Muscle layer of colon (tissue), 2 donors: ENCODE results near the gene MAGI2.

Experiments
- H3K27ac ChIP-seq: one replicate; pipeline ENCODE4 v1.7.0; 2013; ENCODE audit warnings: low read depth, mild to moderate bottlenecking, low read length, moderate library complexity
- H3K27me3 ChIP-seq, 2 donors: one replicate each; pipeline ENCODE4 v1.7.0; 2013; ENCODE audit warnings: low read length in 2 of 2, mild to moderate bottlenecking in 2 of 2; ENCODE audit not compliant: insufficient read depth in 2 of 2, control insufficient read depth in 1 of 2
- H3K36me3 ChIP-seq: one replicate; pipeline ENCODE4 v1.7.0; 2013; ENCODE audit warnings: mild to moderate bottlenecking, low read length; ENCODE audit not compliant: insufficient read depth
- H3K4me1 ChIP-seq: one replicate; pipeline ENCODE4 v1.7.0; 2013; ENCODE audit warnings: mild to moderate bottlenecking, low read length; ENCODE audit not compliant: insufficient read depth
- H3K4me3 ChIP-seq, 2 donors: one replicate each; pipeline ENCODE4 v1.7.0; 2013; ENCODE audit warnings: low read length in 2 of 2, low read depth in 1 of 2, mild to moderate bottlenecking in 1 of 2, moderate library complexity in 1 of 2
- H3K9ac ChIP-seq: one replicate; pipeline ENCODE4 v1.7.0; 2013; ENCODE audit warnings: low read length
- H3K9me3 ChIP-seq: one replicate; pipeline ENCODE4 v1.7.0; 2013; ENCODE audit warnings: mild to moderate bottlenecking, low read length
- donor health status: abdominal sarcoma.
- donor health status: Adenocarcinoma of cecum.

The MAGI2 gene

DNA sequence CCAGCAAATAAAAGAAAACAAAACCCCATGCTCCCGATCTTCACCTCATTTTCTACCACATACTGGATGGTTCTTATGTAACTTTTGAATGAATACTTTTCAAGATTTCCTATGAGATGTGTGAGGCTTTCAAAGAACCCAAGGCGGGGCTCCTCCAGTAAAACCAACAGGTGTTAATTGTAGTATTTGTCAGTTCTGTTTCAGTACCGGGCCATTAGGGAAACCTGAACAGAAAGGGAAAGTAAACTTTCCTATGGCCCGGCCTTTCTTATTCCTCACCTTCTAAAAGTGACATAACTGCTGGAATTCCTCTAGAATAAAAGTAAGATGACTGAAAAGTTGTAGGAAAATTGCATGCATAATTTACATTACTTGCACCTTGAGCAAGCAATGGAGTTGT lies 672.9 kb downstream of the MAGI2 start:
- Histone ChIP-seq H3K4me3 (no peak overlapping the region), H3K36me3 (no peaks in the 10 kb centered on the region), H3K9ac (no peak overlapping the region), H3K9me3 (no peaks in the 10 kb centered on the region), H3K4me1 (no peaks in the 10 kb centered on the region), H3K27ac (no peak overlapping the region), H3K27me3 (no peaks in the 10 kb centered on the region)

DNA sequence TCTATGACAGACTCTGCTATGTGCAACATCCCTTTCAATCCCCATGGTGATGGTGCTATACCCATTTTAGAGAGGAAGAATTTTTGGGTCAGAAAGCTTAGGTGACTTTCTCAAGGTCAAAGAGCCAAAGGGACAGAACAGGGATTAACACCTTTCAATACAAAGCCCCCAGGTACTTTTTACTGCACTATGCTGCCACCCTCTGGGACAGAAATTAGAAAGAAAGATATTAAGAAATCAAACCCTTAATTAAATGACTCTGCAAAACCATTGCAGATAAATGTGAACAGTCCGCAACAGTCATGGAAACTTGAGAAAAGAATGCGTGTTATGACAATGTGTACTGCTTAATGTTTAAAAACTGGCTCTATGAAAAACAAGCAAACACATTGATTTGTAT lies 673.7 kb downstream of the MAGI2 start:
- Histone ChIP-seq H3K4me1 (no peaks in the 10 kb centered on the region), H3K9ac (no peak overlapping the region), H3K27ac (no peak overlapping the region), H3K27me3 (no peaks in the 10 kb centered on the region), H3K9me3 (no peaks in the 10 kb centered on the region), H3K4me3 (no peak overlapping the region), H3K36me3 (no peaks in the 10 kb centered on the region)

DNA sequence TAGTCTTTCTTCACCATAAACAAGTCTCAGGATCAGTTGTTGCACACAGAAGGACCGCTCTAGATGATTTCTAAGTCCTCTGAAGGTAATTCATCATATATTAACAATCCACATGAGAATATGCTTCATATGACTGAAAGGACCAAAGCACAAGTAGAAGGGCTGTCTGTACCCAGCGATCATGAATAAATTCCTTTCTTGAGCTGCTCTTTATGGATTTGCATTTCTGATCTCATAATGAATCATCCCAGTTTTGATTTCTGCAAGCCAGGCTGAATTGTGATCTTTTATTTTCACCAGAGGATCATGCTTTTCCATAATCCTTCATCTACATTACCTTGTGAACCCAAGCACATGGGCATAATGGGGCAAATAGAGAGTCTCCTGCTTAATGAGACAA lies 675.6 kb downstream of the MAGI2 start:
- H3K9ac ChIP-seq: no peak overlapping the region
- no peaks in the 10 kb centered on the region for H3K27me3 ChIP-seq
- H3K4me3 ChIP-seq: no peak overlapping the region

DNA sequence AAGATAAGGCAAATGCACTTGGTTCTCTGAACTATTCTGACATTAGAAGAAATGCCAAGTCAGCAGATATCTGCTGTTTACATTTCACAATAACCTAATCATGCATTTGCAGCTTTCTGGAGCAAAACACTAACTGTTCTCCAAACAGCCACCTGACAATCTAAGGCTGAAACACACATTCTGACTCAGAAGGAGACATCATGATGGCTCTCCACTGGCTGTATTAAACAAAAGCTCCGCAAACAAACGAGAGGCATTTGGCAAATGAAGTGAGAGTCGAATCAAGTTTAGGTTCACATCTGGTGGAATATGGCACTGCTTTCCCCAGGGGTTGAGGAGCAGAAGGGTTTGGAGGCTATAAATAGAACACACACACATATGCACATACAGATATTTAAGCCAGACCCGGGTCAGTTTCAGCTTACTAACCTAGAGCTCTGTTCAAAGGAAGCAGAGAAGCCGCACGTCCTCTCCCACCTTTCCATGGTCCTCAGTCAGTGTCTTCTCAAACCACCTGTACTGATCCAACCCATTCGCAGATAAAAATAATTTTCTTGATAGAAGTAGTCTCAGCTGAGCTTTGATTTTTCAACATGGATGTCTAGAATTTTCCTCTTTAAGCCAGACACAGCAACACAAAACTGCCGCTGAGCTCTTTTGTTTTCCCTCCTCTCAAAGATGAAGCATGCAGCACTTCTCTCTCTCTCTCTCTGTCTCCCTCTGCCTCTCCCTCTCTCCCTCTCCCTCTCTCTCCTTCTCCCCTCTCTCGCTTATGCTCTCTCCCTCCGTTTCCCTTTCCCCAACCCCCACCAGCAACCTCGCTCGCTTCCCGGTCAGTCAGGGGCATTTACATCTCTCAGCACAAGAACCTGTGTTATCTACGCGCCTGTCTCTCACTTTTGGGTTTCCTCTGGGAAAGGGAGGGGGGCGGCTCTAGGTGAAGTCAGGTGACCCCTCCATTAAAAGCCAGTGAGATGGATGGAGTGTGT lies 682.8 kb downstream of the MAGI2 start:
- no peaks in the 10 kb centered on the region for H3K27me3 ChIP-seq

More for the DNA sequence above, 675.6 kb downstream of the MAGI2 start:
- Histone ChIP-seq H3K9me3 (no peaks in the 10 kb centered on the region), H3K27ac (no peak overlapping the region), H3K4me1 (no peaks in the 10 kb centered on the region), H3K36me3 (no peaks in the 10 kb centered on the region)

DNA sequence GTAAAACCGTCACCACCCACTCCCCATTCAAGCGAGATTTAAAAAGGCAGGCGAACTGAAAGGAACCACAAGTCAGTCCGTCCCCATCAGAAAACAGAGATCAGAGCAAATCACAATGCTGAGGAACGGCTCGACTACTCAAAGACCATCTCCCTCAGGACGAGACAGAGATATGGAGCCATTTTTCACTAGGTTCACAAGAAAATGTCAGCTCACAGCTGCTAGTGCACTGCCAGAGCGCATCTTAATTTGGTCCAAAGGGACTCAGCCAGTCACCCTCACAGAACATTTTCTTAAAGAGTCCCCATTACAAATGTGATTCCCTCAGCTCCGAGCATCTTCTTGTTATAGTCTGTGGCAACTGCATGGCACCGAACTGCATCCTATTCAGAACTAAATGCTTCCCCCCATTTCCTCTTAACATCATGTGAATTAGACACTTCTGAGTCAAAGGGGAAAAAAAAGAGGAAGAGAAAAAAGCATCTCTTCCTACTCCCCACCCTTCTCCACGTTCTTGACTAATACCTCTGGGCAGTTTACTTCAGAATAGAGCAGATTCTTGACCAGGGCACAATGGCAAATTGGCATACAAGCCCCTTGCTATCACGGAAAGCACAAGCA lies 683.9 kb downstream of the MAGI2 start:
- Histone ChIP-seq H3K4me1 (peaks cover 14% of the 10 kb centered on the region), H3K36me3 (no peaks in the 10 kb centered on the region), H3K4me3 (peak overlapping the region; percentile 44 to 56), H3K27me3 (no peaks in the 10 kb centered on the region), H3K27ac (peak overlapping the region; percentile 46), H3K9me3 (no peaks in the 10 kb centered on the region), H3K9ac (peak overlapping the region; percentile 14)

More for the DNA sequence above, 682.8 kb downstream of the MAGI2 start:
- H3K9ac ChIP-seq: no peak overlapping the region
- H3K9me3 ChIP-seq: no peaks in the 10 kb centered on the region
- H3K36me3 ChIP-seq: no peaks in the 10 kb centered on the region
- peak overlapping the region; percentile 35 to 44 for H3K4me3 ChIP-seq
- peaks cover 14% of the 10 kb centered on the region for H3K4me1 ChIP-seq
- H3K27ac ChIP-seq: no peak overlapping the region

DNA sequence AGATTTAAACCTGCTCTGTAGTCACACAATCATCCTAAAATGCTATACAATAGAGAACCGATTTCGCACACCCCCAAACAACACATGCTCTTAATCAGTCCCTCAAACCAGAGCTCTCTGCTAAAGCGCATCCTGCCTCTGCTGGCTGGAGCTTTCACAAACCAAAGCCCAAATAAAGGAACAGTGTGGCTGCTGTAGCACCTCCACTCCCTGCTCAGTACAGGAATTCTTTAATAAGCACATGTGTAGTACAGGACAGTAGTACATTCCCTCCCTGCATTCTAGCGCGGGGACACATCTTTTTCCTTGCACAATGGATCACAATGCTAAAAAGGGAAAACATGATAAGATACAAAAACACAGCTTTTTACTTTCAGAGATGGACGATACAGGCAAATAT lies 684.6 kb downstream of the MAGI2 start:
- Histone ChIP-seq H3K9ac (peak overlapping the region; percentile 14), H3K4me3 (peak overlapping the region; percentile 44 to 56)

DNA sequence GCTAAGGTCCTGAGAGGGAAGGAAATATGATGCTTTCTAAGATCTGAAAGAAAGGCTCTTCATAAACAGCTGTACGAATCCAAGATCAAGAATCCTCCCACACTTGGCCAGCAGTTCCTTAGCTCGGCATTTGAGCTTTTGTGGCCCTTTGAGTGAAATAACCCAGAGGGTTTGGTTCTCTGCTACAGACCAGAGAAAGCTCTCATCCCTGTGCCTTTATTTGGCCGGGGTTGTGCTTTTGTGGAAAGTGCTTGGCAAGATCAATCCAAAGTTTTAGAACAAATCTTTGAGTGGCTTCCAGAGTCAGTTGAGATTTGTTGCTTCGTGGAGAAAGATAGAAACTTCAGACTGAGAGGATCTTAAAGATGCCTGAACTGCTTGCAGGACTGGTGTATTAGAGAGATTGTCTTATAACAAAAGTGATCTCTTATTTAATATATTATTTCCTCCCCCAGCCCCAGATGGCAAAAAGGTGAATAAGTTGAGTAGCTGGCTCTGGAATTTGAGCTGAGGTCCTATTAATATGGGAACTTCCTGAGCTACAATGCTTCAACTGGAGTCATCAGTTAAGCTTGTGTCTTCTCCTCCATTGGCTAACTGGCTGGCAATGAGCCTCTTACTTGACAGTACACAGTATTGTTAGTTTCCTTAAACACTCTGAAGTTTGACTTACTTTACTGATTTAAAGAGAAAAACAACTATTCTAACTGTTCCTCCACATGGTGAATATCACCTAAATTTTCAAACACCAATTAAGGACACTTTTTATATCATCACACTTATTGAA lies 687.3 kb downstream of the MAGI2 start:
- H3K27me3 ChIP-seq: no peaks in the 10 kb centered on the region
- no peaks in the 10 kb centered on the region for H3K9me3 ChIP-seq
- H3K9ac ChIP-seq: no peak overlapping the region
- H3K36me3 ChIP-seq: no peaks in the 10 kb centered on the region
- H3K27ac ChIP-seq: no peak overlapping the region
- no peak overlapping the region for H3K4me3 ChIP-seq
- H3K4me1 ChIP-seq: peaks cover 14% of the 10 kb centered on the region

More for the DNA sequence above, 684.6 kb downstream of the MAGI2 start:
- Histone ChIP-seq H3K36me3 (no peaks in the 10 kb centered on the region), H3K9me3 (no peaks in the 10 kb centered on the region), H3K4me1 (peaks cover 14% of the 10 kb centered on the region), H3K27ac (no peak overlapping the region), H3K27me3 (no peaks in the 10 kb centered on the region)

DNA sequence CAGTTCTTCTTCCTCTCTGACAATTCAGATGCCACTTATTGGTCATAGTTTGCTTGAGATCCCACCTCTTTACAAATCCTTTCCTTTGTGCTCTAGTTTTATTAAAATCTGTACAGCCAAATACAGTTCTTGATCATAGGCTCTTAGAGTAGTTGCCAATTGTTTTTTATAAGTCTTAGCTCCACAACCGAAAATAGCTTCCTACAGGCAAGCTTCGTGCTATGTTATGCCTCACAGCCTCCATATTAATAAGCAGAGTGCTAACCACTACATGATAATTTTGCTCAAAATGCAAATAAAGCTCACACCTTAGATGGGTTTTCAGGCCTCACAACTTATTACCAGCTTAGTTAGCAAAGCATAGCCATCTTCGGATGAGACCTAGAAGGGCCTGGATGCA lies 688.9 kb downstream of the MAGI2 start:
- Histone ChIP-seq H3K9me3 (no peaks in the 10 kb centered on the region), H3K36me3 (no peaks in the 10 kb centered on the region), H3K4me1 (peaks cover under 1% of the 10 kb centered on the region), H3K9ac (no peak overlapping the region), H3K27ac (no peak overlapping the region), H3K4me3 (no peak overlapping the region), H3K27me3 (no peaks in the 10 kb centered on the region)

DNA sequence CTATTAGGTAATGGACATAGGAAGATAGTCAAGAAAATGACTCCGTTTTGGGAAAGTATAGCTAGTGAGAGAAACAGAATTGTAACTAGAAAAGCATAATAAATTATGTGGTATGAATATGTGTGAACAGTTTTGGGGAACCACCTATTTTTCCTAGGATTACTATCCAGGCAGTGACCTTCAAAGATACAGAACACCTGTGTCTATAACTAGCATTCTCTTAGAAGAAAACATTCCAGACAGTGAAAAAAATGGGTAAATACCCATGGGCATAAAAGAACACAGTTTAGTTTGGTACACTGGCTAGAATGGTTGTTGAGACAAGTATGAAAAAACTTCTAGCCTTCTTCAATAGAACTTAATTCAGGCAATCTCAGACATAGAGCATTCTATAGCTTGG lies 690.8 kb downstream of the MAGI2 start:
- Histone ChIP-seq H3K27ac (no peak overlapping the region), H3K9ac (no peak overlapping the region), H3K36me3 (no peaks in the 10 kb centered on the region), H3K9me3 (no peaks in the 10 kb centered on the region), H3K4me3 (no peak overlapping the region), H3K27me3 (no peaks in the 10 kb centered on the region), H3K4me1 (no peaks in the 10 kb centered on the region)

DNA sequence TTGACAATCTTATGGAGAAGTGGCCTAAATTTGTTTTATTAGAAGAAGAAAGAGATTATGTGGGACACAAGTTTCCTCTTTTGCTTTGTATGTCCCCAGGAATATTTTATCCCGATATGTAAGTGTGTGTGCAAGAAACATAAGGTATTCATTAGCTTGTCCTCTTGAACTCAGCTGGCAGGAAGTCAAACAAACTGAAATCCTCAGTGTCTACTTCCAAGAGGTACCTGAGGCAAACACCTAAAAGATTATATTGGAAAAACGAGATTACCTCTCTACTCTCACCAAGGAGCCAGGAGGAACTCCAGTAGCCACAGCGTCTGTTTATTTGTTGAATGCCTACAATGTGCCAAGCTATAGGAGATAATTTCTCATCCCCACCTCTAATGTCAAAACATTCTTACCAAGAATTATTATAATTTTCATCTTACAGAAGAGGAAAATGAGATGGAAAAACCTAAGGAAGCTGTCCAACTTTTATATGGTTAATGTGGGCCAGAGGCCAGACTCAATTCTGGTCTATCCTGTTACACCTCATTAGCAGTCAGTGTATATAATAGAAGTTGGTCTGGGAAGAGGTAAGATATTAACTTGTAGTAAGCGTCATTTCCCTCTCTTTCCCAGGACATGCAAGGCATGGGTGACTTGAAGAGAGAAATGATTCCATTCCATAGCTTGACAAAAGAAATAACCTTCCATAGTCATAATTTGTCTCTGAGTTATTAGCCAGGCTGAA lies 692.7 kb downstream of the MAGI2 start:
- H3K36me3 ChIP-seq: no peaks in the 10 kb centered on the region
- no peaks in the 10 kb centered on the region for H3K4me1 ChIP-seq
- no peak overlapping the region for H3K4me3 ChIP-seq
- no peaks in the 10 kb centered on the region for H3K9me3 ChIP-seq
- no peak overlapping the region for H3K9ac ChIP-seq
- H3K27ac ChIP-seq: no peak overlapping the region
- no peaks in the 10 kb centered on the region for H3K27me3 ChIP-seq

DNA sequence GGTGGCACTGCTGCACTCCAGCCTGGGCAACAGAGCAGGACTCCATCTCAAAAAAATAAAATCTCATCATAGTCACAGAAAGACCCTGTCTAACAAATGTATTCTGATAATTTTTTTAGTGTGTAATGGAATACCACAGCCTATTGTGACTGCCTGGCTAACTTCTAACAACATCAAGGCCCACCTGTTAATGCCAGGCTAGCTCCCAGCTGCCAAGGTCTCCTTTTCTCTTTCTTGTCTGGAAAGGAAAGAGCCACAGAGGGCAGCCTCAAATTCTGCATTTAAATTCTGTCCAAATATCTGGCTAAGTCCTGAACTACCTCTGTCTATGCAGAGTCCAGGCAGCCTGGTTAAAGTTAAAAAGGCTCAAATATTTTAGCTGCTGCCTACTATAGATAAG lies 700.9 kb downstream of the MAGI2 start:
- H3K4me1 ChIP-seq: no peaks in the 10 kb centered on the region
- H3K9ac ChIP-seq: no peak overlapping the region
- no peaks in the 10 kb centered on the region for H3K9me3 ChIP-seq
- H3K27me3 ChIP-seq: no peaks in the 10 kb centered on the region
- no peak overlapping the region for H3K27ac ChIP-seq
- no peaks in the 10 kb centered on the region for H3K36me3 ChIP-seq
- H3K4me3 ChIP-seq: no peak overlapping the region
